Measurements from ENCODE around the gene FOXF2.

FOXF2 gene

DNA sequence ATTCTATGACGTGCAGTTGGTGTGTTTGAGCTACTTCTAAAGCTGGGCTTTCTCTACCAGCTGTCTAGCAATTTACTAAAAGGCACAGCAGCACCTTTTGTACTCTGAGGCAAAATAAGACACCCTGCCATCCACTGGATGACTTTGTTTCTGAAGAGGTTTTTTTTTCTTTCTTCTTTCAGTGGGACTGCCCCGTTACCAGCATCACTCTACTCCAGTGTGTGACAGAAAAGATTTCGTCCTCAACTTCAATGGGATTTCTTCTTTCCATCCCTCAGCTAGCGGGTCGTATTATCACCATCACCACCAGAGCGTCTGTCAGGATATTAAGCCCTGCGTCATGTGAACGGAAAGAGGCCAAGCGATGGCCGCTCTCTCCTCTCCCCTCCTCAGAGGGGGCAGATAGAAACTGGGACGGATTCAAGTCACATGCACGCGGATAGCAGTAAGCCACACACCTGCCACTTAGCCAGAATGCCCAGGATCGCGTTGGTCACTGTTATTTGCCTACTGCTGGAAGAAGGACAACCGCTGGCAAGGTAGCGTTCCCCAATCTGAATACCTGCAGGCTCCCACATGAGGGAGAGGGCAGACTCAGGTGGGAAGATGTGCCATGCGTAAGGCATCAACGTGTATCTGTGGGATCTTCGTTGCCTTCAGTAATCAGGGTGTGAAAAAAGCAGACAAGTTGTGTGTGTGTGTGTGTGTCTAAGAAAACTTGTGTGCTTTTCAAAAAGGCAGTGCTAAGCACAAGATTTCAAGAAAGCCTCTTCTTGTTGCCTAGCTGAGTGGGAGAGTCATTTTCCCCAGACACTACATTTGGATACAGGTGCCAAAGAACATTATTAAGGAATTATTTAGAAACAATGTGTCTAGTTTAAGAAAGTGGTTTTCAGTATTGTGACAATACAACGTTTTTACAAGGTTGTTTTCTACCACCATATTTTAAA, 5.4 kb downstream of the FOXF2 start:
- TF ChIP-seq, protein P1, sequence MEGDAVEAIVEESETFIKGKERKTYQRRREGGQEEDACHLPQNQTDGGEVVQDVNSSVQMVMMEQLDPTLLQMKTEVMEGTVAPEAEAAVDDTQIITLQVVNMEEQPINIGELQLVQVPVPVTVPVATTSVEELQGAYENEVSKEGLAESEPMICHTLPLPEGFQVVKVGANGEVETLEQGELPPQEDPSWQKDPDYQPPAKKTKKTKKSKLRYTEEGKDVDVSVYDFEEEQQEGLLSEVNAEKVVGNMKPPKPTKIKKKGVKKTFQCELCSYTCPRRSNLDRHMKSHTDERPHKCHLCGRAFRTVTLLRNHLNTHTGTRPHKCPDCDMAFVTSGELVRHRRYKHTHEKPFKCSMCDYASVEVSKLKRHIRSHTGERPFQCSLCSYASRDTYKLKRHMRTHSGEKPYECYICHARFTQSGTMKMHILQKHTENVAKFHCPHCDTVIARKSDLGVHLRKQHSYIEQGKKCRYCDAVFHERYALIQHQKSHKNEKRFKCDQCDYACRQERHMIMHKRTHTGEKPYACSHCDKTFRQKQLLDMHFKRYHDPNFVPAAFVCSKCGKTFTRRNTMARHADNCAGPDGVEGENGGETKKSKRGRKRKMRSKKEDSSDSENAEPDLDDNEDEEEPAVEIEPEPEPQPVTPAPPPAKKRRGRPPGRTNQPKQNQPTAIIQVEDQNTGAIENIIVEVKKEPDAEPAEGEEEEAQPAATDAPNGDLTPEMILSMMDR (IDR thresholded peaks at IDR 0.05; ENCODE audit: low read depth, low read length), result no peak
- no peak for DNase-seq (ENCODE audit: low read depth, low spot score)
- in situ Hi-C loops (cut with HindIII; ENCODE audit: low sequenced_read_pairs), result no loop called here
- H3K4me3 ChIP-seq (ENCODE audit: low read depth, low read length), result no peak overlapping the region

DNA sequence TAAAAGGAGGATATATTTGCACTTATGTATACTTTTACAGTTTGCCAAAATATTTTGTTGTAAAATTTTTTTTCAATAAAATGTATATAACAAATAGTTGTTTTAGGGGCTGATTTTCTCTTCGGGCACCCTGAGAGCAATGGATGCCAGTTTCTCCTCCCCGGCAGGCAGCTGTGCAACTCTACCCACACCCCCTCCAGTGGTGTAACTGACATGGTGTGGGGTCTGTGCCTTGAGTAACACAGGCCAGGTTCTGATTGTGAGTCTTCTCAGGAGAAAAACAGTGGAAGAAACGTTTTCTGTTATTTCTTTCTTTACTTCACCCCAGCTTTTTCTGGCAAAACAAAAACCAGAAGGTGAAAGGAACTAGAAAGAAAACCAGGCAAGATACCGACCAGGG, 6.1 kb downstream of the FOXF2 start:
- in situ Hi-C loops (cut with HindIII; ENCODE audit: low sequenced_read_pairs), result no loop called here
- TF ChIP-seq, protein P1 (IDR thresholded peaks at IDR 0.05; ENCODE audit: low read depth, low read length), result no peak

DNA sequence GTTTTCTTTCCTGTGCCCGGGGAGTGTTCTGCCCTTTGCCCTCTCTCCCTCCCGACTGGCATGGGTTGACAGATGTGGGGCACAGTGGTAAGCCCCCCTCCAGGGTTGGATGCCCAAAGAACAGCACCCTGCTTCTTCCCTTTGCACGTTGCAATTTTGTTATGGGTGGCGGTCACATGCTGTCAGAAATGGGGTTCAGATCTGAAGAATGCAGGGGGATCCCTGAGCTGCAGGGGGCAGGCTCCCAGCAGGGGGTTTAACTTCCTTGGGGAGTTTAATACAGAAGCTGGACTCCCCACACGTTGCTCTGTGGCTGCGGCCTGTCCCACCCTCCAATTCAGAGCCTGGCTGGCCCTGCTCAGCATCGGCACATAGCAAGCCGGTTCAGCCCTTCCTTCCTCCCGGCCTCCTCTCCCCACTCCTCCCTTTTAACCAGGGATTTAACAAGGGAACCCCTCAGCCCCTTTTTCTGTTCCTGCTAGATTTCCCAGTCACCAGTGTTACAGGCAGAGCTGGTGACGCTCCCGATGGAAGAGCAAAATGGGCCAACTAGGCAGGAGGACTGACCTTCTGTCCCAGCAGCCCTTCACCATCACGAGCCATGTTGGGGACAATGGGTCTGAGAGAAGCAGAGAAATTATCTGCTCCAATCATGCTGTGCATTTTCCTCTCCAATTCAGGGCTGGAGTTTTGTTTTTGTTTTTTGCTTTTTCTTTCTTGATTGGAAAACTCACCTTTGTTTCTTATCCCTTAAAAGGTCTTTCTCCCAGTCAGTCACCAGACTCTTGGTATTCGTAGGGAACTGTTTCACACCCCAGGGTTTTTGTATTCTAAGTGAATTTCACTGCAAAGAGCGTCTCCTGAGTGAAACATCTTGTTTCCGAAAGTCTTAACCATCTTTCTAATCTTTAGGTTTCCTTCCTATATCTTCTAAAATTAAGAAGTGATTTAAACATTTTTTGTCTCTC, 6.8 kb downstream of the FOXF2 start:
- TF ChIP-seq, protein P1 (IDR thresholded peaks at IDR 0.05; ENCODE audit: low read depth, low read length), result peak; percentile 1
- in situ Hi-C loops (cut with HindIII; ENCODE audit: low sequenced_read_pairs), result no loop called here
- no peak for DNase-seq (ENCODE audit: low read depth, low spot score)
- no peak overlapping the region for H3K4me3 ChIP-seq (ENCODE audit: low read depth, low read length)

More for the DNA sequence above, 6.1 kb downstream of the FOXF2 start:
- H3K4me3 ChIP-seq (ENCODE audit: low read depth, low read length), result no peak overlapping the region
- no peak for DNase-seq (ENCODE audit: low read depth, low spot score)

DNA sequence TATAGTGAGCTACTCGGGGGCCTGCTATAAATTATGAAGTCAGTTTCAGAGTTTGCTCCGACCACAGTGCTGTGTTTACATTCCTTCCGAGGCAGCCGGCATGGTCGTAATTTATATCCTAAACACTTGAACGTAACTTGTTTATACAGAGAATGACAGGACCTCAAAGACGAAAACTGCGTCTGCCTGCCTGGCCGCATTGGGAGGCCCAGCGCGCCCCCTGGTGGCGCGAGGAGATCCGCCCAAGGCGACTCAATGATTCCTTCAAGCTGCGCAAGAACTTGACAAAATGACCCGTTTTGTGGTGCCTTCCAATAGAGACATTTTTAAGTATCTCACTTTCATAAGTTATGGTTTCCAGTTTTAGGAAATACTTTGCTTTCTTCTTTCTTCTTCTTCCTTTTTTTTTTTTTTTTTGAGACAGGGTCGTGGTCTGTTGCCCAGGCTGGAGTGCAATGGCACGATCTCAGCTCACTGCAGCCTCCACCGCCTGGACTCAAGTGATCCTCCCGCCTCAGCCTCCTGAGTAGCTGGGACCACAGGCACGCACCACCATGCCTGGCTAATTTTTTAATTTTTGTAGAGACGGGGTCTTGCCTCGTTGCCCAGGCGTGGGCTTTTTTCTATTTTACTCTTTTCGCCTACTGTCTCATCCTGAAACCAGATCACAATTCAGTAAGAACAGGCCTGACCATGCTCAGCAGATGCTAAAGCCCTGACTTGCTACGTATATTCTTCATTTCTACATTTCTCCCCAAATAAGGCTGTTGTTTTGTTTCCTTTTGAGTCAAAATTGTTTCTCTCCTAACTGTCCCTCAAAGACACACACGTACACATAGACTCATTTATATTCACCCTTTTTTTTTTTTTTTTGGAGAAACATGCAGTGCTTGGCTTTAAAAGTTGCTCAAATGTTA, 7.8 kb downstream of the FOXF2 start:
- TF ChIP-seq, protein P1 (IDR thresholded peaks at IDR 0.05; ENCODE audit: low read depth, low read length), result peak; percentile 99
- in situ Hi-C loops (cut with HindIII; ENCODE audit: low sequenced_read_pairs), result no loop called here
- H3K4me3 ChIP-seq (ENCODE audit: low read depth, low read length), result no peak overlapping the region
- DNase-seq (ENCODE audit: low read depth, low spot score), result peak; percentile 80

DNA sequence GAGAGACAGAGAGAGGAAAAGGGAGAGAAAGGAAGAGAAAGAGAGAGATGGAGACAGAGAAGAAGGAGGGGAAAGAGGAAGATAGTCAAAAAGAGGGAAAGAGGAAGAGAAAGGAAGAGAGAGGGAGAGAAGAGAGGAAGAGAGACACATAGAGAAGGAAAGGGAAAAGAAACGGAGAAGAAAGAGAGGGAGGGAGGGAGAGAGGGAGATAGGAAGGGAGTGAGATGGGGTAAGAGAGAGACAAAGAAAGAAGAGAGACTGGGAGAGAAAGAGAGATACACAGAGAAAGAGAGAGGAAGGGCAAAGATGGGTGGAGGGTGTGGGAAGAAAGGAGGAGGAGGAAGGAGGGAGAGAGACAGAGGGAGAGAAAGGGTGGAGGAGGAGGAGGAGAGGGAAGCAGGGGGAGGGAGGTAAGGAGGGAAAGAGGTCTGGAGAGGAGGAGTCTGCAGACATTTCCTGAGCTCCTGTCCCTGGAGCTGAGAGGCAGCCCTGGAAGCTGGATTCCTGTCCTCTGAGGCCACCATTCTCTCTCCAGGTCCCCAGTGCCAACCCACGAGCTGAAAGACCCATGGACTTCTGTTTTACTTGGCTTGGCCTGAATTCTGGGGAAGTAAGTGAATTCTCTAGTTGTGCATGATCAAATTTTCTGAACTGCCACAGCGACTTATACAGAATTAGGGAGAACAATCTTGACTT, 9.9 kb downstream of the FOXF2 start:
- TF ChIP-seq, protein P1 (IDR thresholded peaks at IDR 0.05; ENCODE audit: low read depth, low read length), result no peak
- H3K4me3 ChIP-seq (ENCODE audit: low read depth, low read length), result no peak overlapping the region
- in situ Hi-C loops (cut with HindIII; ENCODE audit: low sequenced_read_pairs), result no loop called here
- DNase-seq (ENCODE audit: low read depth, low spot score), result no peak
